ENCODE results near the gene RRBP1.

DNA sequence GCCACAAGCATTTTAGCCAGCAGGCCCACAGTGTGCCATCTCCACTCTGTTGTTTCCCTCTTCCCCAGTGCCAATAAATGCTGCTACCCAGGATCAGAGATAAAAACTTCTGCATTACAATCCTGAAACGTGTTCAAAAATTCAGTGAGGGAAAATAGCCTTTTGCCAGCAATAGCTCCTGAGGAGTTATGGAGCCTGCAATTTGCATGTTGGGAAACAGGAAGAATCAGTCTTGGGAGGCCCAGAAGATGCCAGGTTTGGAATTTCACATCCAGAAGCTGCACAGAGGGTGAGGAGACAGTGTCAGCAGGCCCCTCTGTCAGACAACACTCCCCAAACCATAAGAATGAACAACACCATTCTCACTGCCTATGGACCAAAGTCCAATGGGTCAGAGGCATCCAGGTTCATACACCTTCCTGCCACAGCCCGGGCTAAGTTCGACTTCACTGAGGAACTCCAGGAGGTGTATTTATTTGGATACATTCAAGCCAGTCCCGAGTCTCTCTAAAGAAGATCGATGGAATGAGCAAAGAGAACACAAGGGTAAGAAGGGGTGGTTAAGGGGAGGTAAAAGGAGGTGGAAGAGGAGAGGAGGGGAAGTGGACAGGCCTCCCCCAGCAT, 20.8 kb downstream of the RRBP1 start:
- no peak for TF ChIP-seq EZH2 (IDR thresholded peaks at IDR 0.05; ENCODE audit: borderline replicate concordance, low read depth, low read length, poor library complexity, severe bottlenecking)
- TF ChIP-seq, protein P1, sequence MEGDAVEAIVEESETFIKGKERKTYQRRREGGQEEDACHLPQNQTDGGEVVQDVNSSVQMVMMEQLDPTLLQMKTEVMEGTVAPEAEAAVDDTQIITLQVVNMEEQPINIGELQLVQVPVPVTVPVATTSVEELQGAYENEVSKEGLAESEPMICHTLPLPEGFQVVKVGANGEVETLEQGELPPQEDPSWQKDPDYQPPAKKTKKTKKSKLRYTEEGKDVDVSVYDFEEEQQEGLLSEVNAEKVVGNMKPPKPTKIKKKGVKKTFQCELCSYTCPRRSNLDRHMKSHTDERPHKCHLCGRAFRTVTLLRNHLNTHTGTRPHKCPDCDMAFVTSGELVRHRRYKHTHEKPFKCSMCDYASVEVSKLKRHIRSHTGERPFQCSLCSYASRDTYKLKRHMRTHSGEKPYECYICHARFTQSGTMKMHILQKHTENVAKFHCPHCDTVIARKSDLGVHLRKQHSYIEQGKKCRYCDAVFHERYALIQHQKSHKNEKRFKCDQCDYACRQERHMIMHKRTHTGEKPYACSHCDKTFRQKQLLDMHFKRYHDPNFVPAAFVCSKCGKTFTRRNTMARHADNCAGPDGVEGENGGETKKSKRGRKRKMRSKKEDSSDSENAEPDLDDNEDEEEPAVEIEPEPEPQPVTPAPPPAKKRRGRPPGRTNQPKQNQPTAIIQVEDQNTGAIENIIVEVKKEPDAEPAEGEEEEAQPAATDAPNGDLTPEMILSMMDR (conservative IDR thresholded peaks at IDR 0.05; ENCODE audit: low read depth, low read length): no peak
